Ascending aorta (tissue), 2 donors: ENCODE results near the gene MUSK. TPM values are rescaled to one million over a fixed set of nuclear protein-coding genes. Genes with fewer than 3 reads are reported as not detected.
A peak's percentile ranks its signal among the peaks of the same experiment; 100 is the strongest.

ENCODE experiments used
- DNase-seq, 2 donors: peaks; one replicate each; pipeline ENCODE4 v3.0.0-alpha.2; 2019; ENCODE audit warnings: low spot score in 2 of 2
- H3K27ac ChIP-seq, 2 donors: fragments of 200-600 bp; sonication (generic); one replicate each; pipeline ENCODE4 v1.5.1; 2016 to 2017; ENCODE audit warnings: mild to moderate bottlenecking in 1 of 2
- H3K27me3 ChIP-seq: fragments of 200-600 bp; sonication (generic); one replicate; pipeline ENCODE4 v1.5.1; 2017
- H3K36me3 ChIP-seq, 2 donors: fragments of 200-600 bp; sonication (generic); one replicate each; pipeline ENCODE4 v1.5.1; 2016
- H3K4me1 ChIP-seq, 2 donors: fragments of 200-600 bp; sonication (generic); one replicate each; pipeline ENCODE4 v1.5.1; 2016 to 2017; ENCODE audit warnings: mild to moderate bottlenecking in 1 of 2
- H3K4me3 ChIP-seq, 2 donors: fragments of 200-600 bp; sonication (generic); one replicate each; pipeline ENCODE4 v1.5.1; 2016 to 2017; ENCODE audit warnings: mild to moderate bottlenecking in 1 of 2
- H3K9me3 ChIP-seq, 2 donors: fragments of 200-600 bp; sonication (generic); one replicate each; pipeline ENCODE4 v1.5.1; 2016
- CTCF ChIP-seq, 3 experiments: fragments of 200-600 bp in 2 of 3; fragments of 450-650 bp in 1 of 3; sonication (generic) in 2 of 3; IDR thresholded peaks; one replicate each; pipeline ENCODE4 v1.5.1; 2016 to 2019; ENCODE audit warnings: antibody characterized with exemption in 3 of 3, mild to moderate bottlenecking in 1 of 3, moderate library complexity in 1 of 3
- intact Hi-C: fragments of 100-400 bp; cut with DNase I; formaldehyde crosslinking; loops from one replicate; pipeline ENCODE4 v1.15.1; 2023
- total RNA-seq: library from RNA; depleted of rRNA; stranded (reverse); fragments of >200 nt; gene quantifications from one replicate; pipeline ENCODE4 v1.1.0, GENCODE V29; 2016

The MUSK gene
- total RNA-seq, 1 donor from 2014 or later, result not detected

GRCh38 chr9:110765926-110766325, 97.3 kb downstream of the MUSK start:
- DNase-seq, result no peak
- intact Hi-C loops, result no loop called here
- Histone ChIP-seq H3K27ac (no peak overlapping the region), H3K36me3 (no peaks in the 10 kb centered on the region), H3K4me1 (peaks cover 0 to 5% of the 10 kb centered on the region in 2 donors), H3K4me3 (no peak overlapping the region), H3K9me3 (no peaks in the 10 kb centered on the region), H3K27me3 (no peaks in the 10 kb centered on the region)
- TF ChIP-seq CTCF (IDR thresholded peaks at IDR 0.05), result no peak

GRCh38 chr9:110767559-110768063, 99.0 kb downstream of the MUSK start:
- Histone ChIP-seq H3K9me3 (no peaks in the 10 kb centered on the region), H3K27me3 (no peaks in the 10 kb centered on the region), H3K4me3 (peak overlapping the region in 1 of 2 donors; percentile 23), H3K36me3 (no peaks in the 10 kb centered on the region), H3K27ac (peak overlapping the region in 1 of 2 donors; percentile 46), H3K4me1 (peaks cover 0 to 5% of the 10 kb centered on the region in 2 donors)
- no peak for DNase-seq
- no peak for TF ChIP-seq CTCF (IDR thresholded peaks at IDR 0.05)
- intact Hi-C loops, result no loop called here

- Histone ChIP-seq H3K4me1 (peaks cover 0 to 5% of the 10 kb centered on the region in 2 donors), H3K27me3 (no peaks in the 10 kb centered on the region), H3K36me3 (no peaks in the 10 kb centered on the region), H3K27ac (no peak overlapping the region), H3K4me3 (no peak overlapping the region), H3K9me3 (no peaks in the 10 kb centered on the region)
- DNase-seq, result no peak
- no peak for TF ChIP-seq CTCF (IDR thresholded peaks at IDR 0.05)
- intact Hi-C loops, result no loop called here
Measured at GRCh38 chr9:110768886-110769285, 100.3 kb downstream of the MUSK start.

- H3K4me3 ChIP-seq, result no peak overlapping the region
- no peak overlapping the region for H3K27ac ChIP-seq
- no peaks in the 10 kb centered on the region for H3K27me3 ChIP-seq
- no peak for DNase-seq
- no peak for TF ChIP-seq CTCF (IDR thresholded peaks at IDR 0.05)
- no peaks in the 10 kb centered on the region for H3K36me3 ChIP-seq
- H3K4me1 ChIP-seq, result peaks cover 0 to 5% of the 10 kb centered on the region in 2 donors
- no peaks in the 10 kb centered on the region for H3K9me3 ChIP-seq
- intact Hi-C loops, result no loop called here
Measured at GRCh38 chr9:110769667-110770066, 101.1 kb downstream of the MUSK start.

- Histone ChIP-seq H3K27me3 (no peaks in the 10 kb centered on the region), H3K36me3 (no peaks in the 10 kb centered on the region), H3K27ac (no peak overlapping the region), H3K4me3 (no peak overlapping the region), H3K4me1 (peaks cover 0 to 14% of the 10 kb centered on the region in 2 donors), H3K9me3 (no peaks in the 10 kb centered on the region)
- no peak for TF ChIP-seq CTCF (IDR thresholded peaks at IDR 0.05)
- intact Hi-C loops, result no loop called here
- no peak for DNase-seq
Measured at GRCh38 chr9:110775724-110776123, 107.1 kb downstream of the MUSK start.

- no peaks in the 10 kb centered on the region for H3K36me3 ChIP-seq
- no peak for DNase-seq
- H3K4me3 ChIP-seq, result no peak overlapping the region
- no peak for TF ChIP-seq CTCF (IDR thresholded peaks at IDR 0.05)
- intact Hi-C loops, result no loop called here
- H3K4me1 ChIP-seq, result peaks cover 0 to 14% of the 10 kb centered on the region in 2 donors
- H3K27ac ChIP-seq, result no peak overlapping the region
- no peaks in the 10 kb centered on the region for H3K27me3 ChIP-seq
- no peaks in the 10 kb centered on the region for H3K9me3 ChIP-seq
Measured at GRCh38 chr9:110776221-110776620, 107.6 kb downstream of the MUSK start.
